NCI-H2081 treated with DMSO at 0.1 percent for 48 hours (cell line): ENCODE measurements around the gene DCAF5.
"Not testable (repeated sequence)": the region's sequence is repeated elsewhere in the genome, so short reads cannot be mapped to it uniquely, and the experiment has no call there.

Experiments used
- DNase-seq: peaks from one replicate; lab custom pipeline; 2025; lab: John Stamatoyannopoulos, UW

The DCAF5 gene

GRCh38 chr14:69096246-69096645 is 56.7 kb downstream of the DCAF5 start:
- no peak for DNase-seq

GRCh38 chr14:69094481-69094880 is 58.4 kb downstream of the DCAF5 start:
- DNase-seq = no peak

DNA sequence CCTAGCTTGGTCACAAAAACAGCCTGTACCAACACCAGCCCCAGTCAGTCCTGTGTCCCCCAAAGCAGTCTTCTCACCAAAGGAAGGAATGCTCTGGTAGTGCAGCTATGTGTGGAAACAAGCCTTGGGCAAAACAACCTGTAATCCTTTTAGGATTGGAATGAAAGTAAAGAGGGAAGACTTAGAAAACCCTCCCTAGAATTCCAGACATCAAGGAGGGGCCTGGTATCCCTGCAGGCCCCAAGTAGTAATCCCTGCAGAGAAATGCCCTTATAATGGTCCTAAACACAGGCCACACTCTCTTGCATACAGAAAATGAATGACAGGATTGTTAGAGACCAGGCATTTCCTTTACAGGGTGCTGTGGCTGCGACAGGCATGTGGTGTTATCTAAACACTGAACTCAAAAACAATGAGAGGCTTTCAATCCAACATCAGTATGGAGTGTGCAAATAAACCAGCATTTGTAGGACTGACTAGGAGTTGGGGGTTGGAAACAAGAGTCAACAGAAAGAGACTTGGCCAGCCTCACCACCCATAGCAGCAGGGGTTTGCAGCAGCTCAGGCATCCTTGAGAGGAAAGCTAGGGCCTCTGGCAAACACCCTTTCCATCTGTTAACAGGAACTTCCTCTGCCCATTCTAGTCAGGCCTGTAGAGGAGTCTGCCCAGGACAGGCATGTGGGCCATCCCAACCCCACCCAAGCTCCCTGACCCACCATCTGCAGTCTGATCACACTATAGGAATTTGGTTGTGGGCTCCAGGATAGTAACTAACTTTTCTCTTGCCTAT is 59.1 kb downstream of the DCAF5 start:
- DNase-seq = no peak

- DNase-seq = no peak
These were observed 60.0 kb downstream of the DCAF5 start for GRCh38 chr14:69092840-69093422.

DNA sequence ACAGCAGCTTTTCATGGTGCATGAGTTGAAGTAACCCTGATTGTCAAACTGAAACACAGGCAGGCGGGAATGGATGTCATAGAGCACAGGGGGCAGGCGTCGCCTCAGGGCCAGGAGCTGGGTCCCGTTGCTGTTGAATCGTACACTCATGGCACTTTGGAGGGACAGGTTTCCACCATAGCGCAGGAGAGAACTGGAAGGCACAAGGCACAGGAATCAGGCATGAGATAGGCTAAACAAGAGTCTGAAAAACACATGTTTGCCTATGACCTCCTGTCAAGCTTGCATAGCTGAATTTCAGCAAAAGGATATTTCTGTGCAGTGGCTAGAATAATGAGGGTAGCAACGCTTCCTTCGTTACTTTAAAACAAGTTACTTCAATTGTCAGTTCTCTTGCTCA is 61.2 kb downstream of the DCAF5 start:
- no peak for DNase-seq

DNA sequence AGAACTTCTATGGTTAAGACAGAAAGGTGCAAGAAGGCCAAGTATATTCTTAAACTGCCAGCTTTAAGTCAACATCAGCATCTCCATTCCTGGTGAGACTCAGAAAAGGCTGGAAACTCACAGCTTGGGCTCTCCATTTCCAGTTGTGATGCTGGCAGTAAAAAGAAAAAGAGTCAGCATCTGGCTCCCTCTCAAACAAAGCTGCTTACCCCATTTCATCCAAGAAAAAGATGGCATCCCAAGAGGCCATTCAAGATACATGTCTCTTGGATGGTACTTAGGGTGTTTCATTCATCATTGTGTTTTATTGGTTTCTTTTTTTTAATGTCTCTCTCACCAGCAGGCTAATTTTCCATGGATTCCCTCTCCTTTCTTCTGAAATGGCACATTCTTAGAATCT is 61.9 kb downstream of the DCAF5 start:
- DNase-seq = no peak

GRCh38 chr14:69090187-69090789 is 62.6 kb downstream of the DCAF5 start:
- DNase-seq = no peak

DNA sequence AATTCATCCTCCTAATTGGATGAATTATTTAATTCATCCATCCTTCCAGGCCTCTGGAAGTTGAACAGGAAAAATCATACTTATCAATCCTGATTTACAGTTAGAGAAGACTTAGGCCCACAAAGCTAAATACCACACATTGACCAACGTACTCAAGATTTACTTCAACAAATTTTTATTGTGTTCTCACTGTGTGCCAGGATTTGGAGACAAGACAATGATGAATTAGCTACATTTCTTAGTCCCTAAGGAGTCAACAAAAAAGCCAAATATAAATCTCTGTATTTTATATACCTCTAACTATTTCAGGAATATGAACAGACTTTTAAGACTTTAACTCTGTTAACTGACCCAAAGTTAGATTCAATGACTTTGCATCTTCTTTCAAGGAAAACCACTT is 63.9 kb downstream of the DCAF5 start:
- no peak for DNase-seq

- no peak for DNase-seq
These were observed 64.3 kb downstream of the DCAF5 start for GRCh38 chr14:69088586-69088985.

- DNase-seq = no peak
These were observed 65.9 kb downstream of the DCAF5 start for GRCh38 chr14:69087061-69087461.

- DNase-seq = no peak
These were observed 66.4 kb downstream of the DCAF5 start for GRCh38 chr14:69086537-69086936.

DNA sequence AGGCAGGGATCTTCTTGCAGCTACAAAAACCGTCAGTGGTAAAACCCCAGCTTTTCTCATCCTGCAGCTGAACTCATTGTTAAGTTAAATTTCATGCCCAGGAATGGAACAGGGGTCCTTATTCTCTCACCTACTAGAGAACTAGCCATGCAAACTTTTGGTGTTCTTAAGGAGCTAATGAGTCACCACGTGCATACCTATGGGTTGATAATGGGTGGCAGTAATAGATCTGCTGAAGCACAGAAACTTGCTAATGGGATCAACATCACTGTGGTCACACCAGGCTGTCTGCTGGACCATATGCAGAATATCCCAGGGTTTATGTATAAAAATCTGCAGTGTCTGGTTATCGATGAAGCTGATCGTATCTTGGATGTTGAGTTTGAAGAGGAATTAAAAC is 68.9 kb downstream of the DCAF5 start:
- DNase-seq = no peak

GRCh38 chr14:69083181-69083580 is 69.7 kb downstream of the DCAF5 start:
- DNase-seq = no peak

DNA sequence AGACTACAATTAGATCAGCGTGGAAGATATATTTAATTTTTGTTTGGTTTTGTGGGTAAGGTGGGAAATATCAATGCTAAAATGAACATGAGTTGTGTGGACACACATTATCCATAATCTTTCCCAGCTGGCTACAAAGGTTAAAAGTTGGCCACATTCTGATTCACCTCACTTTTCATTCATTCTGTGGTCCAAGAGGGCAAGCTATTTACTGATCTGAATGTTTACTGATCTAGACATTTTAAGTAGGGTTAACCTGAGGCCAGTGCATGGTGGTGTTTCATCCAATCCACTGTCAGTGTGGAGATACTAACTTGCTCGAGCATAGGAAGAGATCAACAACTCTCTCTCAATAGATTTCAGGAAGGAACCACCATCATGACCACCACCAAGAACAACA is 71.6 kb downstream of the DCAF5 start:
- DNase-seq = no peak

DNA sequence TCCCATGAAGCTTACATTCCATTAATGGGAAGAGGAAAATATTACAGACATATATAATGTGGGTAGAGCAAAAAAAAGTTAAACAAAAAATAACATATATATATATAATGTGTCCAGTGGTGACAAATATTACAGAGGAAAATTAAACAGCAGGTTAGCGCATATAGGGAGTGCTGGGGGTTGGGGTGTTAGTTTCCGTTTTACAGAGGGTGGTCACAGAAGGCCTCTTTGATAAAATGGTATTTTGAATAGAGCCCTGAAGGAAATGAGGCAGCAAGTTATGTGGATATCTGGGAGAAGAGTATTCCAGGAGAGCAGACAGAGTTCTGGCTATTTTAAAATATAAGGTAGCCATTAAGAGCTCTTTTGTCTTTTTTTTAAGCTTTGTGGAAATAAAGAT is 73.2 kb downstream of the DCAF5 start:
- no peak for DNase-seq

GRCh38 chr14:69079188-69079742 is 73.7 kb downstream of the DCAF5 start:
- DNase-seq = no peak

- DNase-seq = no peak
These were observed 75.1 kb downstream of the DCAF5 start for GRCh38 chr14:69077841-69078240.

DNA sequence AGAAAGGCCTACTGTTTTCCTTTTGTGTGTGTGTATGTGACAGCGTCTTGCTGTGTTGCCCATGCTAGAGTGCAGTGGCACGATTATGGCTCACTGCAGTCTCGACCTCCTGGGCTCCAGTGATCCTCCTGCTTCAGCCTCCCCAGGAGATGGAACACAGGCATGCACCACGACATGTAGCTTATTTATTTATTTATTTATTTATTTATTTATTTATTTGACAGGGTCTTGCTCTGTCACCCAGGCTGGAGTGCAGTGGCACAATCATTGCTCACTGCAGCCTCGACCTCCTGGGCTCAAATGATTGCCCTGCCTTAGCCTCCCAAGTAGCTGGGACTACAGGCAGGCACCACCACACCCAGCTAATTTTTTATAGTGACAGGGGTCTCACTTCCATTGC is 75.7 kb downstream of the DCAF5 start:
- not testable (repeated sequence) for DNase-seq

DNA sequence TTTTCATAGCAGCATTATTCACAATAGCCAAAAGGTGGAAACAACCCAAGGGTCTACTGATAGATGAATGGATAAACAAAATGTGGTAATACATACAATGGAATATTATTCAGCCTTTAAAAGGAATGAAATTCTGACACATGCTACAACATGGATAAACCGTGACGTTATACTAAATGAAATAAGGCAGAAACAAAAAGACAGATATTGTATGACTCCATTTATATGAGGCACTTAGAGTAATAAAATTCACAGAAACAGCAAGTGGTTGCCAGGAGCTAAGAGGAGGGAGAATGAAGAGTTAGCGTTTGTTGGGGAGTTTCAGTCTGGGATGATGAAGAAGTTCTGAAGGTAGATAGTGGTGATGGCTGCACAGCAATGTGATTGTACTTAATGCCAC is 76.6 kb downstream of the DCAF5 start:
- no peak for DNase-seq

- no peak for DNase-seq
These were observed 79.0 kb downstream of the DCAF5 start for GRCh38 chr14:69073915-69074314.

- no peak for DNase-seq
These were observed 79.5 kb downstream of the DCAF5 start for GRCh38 chr14:69073429-69073828.

GRCh38 chr14:69072584-69072983 is 80.3 kb downstream of the DCAF5 start:
- no peak for DNase-seq

DNA sequence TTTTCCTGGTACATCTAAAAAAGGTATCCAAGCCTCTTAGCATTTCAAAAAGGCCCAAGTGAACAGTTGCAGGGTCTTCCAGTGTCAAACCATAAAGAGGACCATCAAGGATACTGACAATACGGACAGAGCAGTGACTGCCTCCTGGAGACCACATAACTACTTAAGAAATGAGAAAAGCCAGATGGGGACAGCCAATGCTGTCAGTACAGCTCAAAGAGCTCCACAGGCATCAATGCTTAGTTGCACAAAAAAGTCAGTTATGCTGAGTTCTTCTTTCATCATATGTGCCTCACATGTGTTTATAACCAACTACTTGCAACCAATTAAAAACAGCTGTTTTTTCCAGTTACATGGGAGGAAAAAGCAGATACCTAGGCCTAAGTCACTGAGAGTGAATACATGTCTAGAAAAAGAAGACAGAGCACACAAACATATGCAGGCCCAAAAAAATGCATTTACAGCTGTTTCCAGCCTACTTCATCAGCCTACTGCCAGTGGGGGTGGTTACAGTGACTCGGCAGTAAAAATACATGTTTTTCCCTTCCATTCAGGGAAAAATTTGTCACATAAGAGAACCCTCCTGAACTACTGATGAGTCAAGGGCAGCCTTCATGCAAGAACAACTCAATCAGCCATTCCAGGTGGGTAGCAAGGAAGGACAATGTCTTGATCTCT is 84.0 kb downstream of the DCAF5 start:
- no peak for DNase-seq
